ENCODE data around the gene NMUR2.

DNA sequence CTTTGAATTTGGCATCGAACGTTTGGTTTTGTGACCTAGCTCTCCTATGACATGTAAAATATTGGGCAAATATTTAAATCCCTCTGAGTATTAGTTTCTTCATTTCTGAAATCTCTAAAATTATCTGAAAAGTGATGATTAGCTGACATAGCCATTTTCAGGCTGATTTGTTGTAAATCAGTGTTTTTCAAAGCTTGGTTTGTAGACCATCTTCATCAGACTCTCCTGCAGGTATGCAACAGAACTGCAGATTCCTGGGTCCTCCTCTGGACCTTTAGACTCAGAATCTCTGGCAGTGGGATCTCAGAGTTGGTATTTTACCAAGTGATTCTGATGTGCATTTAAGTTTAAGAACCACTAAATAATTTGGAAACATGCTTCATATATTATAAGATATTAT, 38.9 kb upstream of the NMUR2 start:
- TF ChIP-seq, protein P1, sequence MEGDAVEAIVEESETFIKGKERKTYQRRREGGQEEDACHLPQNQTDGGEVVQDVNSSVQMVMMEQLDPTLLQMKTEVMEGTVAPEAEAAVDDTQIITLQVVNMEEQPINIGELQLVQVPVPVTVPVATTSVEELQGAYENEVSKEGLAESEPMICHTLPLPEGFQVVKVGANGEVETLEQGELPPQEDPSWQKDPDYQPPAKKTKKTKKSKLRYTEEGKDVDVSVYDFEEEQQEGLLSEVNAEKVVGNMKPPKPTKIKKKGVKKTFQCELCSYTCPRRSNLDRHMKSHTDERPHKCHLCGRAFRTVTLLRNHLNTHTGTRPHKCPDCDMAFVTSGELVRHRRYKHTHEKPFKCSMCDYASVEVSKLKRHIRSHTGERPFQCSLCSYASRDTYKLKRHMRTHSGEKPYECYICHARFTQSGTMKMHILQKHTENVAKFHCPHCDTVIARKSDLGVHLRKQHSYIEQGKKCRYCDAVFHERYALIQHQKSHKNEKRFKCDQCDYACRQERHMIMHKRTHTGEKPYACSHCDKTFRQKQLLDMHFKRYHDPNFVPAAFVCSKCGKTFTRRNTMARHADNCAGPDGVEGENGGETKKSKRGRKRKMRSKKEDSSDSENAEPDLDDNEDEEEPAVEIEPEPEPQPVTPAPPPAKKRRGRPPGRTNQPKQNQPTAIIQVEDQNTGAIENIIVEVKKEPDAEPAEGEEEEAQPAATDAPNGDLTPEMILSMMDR (IDR thresholded peaks at IDR 0.05): no peak
- no peak for TF ChIP-seq POLR2A (IDR thresholded peaks at IDR 0.05)
